Measurements from ENCODE around the gene KCNQ1OT1. TPM values are rescaled to one million over a fixed set of nuclear protein-coding genes. Genes with fewer than 3 reads are reported as not detected.

Gene KCNQ1OT1
- total and polyA plus RNA-seq, 4 donors, result 0.65 to 9.8 (median 4.0) TPM

- no peak for DNase-seq (ENCODE audit: low read depth in 4 of 6, low spot score in 6 of 6)
- H3K4me3 ChIP-seq (ENCODE audit: low read depth, low read length), result no peak overlapping the region
- no peak overlapping the region for H3K27ac ChIP-seq (ENCODE audit: low read depth, low read length)
- no peaks in the 10 kb centered on the region for H3K4me1 ChIP-seq (ENCODE audit: control insufficient read depth, insufficient read depth, low read length)
- no peaks in the 10 kb centered on the region for H3K36me3 ChIP-seq (ENCODE audit: control insufficient read depth, insufficient read depth, low read length)
- WGBS (ENCODE audit: insufficient coverage), result no CpG with 5 or more reads among the region's 1 CpG
- no peaks in the 10 kb centered on the region for H3K27me3 ChIP-seq (ENCODE audit: control insufficient read depth, insufficient read depth, low read length)
- peaks cover 18% of the 10 kb centered on the region for H3K9me3 ChIP-seq (ENCODE audit: control insufficient read depth, insufficient read depth, low read length)
Observed at GRCh38 chr11:2630679-2631078, 69.1 kb downstream of the KCNQ1OT1 start.

- Histone ChIP-seq H3K9me3 (ENCODE audit: control insufficient read depth, insufficient read depth, low read length) (peaks cover 3% of the 10 kb centered on the region), H3K36me3 (ENCODE audit: control insufficient read depth, insufficient read depth, low read length) (no peaks in the 10 kb centered on the region), H3K4me3 (ENCODE audit: low read depth, low read length) (no peak overlapping the region), H3K27me3 (ENCODE audit: control insufficient read depth, insufficient read depth, low read length) (no peaks in the 10 kb centered on the region), H3K4me1 (ENCODE audit: control insufficient read depth, insufficient read depth, low read length) (no peaks in the 10 kb centered on the region), H3K27ac (ENCODE audit: low read depth, low read length) (no peak overlapping the region)
- no peak for DNase-seq (ENCODE audit: low read depth in 4 of 6, low spot score in 6 of 6)
- WGBS (ENCODE audit: insufficient coverage), result no CpG with 5 or more reads among the region's 3 CpGs
Observed at GRCh38 chr11:2625183-2625582, 74.6 kb downstream of the KCNQ1OT1 start.

GRCh38 chr11:2621894-2622293 lies 77.9 kb downstream of the KCNQ1OT1 start:
- Histone ChIP-seq H3K9me3 (ENCODE audit: control insufficient read depth, insufficient read depth, low read length) (no peaks in the 10 kb centered on the region), H3K36me3 (ENCODE audit: control insufficient read depth, insufficient read depth, low read length) (no peaks in the 10 kb centered on the region), H3K4me1 (ENCODE audit: control insufficient read depth, insufficient read depth, low read length) (no peaks in the 10 kb centered on the region), H3K4me3 (ENCODE audit: low read depth, low read length) (no peak overlapping the region), H3K27me3 (ENCODE audit: control insufficient read depth, insufficient read depth, low read length) (no peaks in the 10 kb centered on the region), H3K27ac (ENCODE audit: low read depth, low read length) (no peak overlapping the region)
- no CpG with 5 or more reads among the region's 3 CpGs for WGBS (ENCODE audit: insufficient coverage)
- DNase-seq (ENCODE audit: low read depth in 4 of 6, low spot score in 6 of 6), result no peak

GRCh38 chr11:2612884-2613571 lies 86.8 kb downstream of the KCNQ1OT1 start:
- Histone ChIP-seq H3K36me3 (ENCODE audit: control insufficient read depth, insufficient read depth, low read length) (no peaks in the 10 kb centered on the region), H3K27me3 (ENCODE audit: control insufficient read depth, insufficient read depth, low read length) (no peaks in the 10 kb centered on the region), H3K4me1 (ENCODE audit: control insufficient read depth, insufficient read depth, low read length) (no peaks in the 10 kb centered on the region), H3K9me3 (ENCODE audit: control insufficient read depth, insufficient read depth, low read length) (peaks cover 4% of the 10 kb centered on the region), H3K27ac (ENCODE audit: low read depth, low read length) (no peak overlapping the region), H3K4me3 (ENCODE audit: low read depth, low read length) (no peak overlapping the region)
- no CpG with 5 or more reads among the region's 4 CpGs for WGBS (ENCODE audit: insufficient coverage)
- peak in 1 of 6 donors; percentile 8 for DNase-seq (ENCODE audit: low read depth in 4 of 6, low spot score in 6 of 6)

GRCh38 chr11:2609345-2609744 lies 90.4 kb downstream of the KCNQ1OT1 start:
- H3K4me1 ChIP-seq (ENCODE audit: control insufficient read depth, insufficient read depth, low read length), result no peaks in the 10 kb centered on the region
- H3K9me3 ChIP-seq (ENCODE audit: control insufficient read depth, insufficient read depth, low read length), result peaks cover 2% of the 10 kb centered on the region
- no peak overlapping the region for H3K4me3 ChIP-seq (ENCODE audit: low read depth, low read length)
- WGBS (ENCODE audit: insufficient coverage), result no CpG with 5 or more reads among the region's 2 CpGs
- no peaks in the 10 kb centered on the region for H3K27me3 ChIP-seq (ENCODE audit: control insufficient read depth, insufficient read depth, low read length)
- no peak for DNase-seq (ENCODE audit: low read depth in 4 of 6, low spot score in 6 of 6)
- no peaks in the 10 kb centered on the region for H3K36me3 ChIP-seq (ENCODE audit: control insufficient read depth, insufficient read depth, low read length)
- no peak overlapping the region for H3K27ac ChIP-seq (ENCODE audit: low read depth, low read length)

- no peaks in the 10 kb centered on the region for H3K27me3 ChIP-seq (ENCODE audit: control insufficient read depth, insufficient read depth, low read length)
- peaks cover 2% of the 10 kb centered on the region for H3K9me3 ChIP-seq (ENCODE audit: control insufficient read depth, insufficient read depth, low read length)
- no peak overlapping the region for H3K27ac ChIP-seq (ENCODE audit: low read depth, low read length)
- H3K4me1 ChIP-seq (ENCODE audit: control insufficient read depth, insufficient read depth, low read length), result no peaks in the 10 kb centered on the region
- H3K36me3 ChIP-seq (ENCODE audit: control insufficient read depth, insufficient read depth, low read length), result no peaks in the 10 kb centered on the region
- no peak overlapping the region for H3K4me3 ChIP-seq (ENCODE audit: low read depth, low read length)
- DNase-seq (ENCODE audit: low read depth in 4 of 6, low spot score in 6 of 6), result no peak
- 56% methylated on average over 5 of the region's 8 CpGs for WGBS (ENCODE audit: insufficient coverage)
Observed at GRCh38 chr11:2599561-2600189, 100.1 kb downstream of the KCNQ1OT1 start.

GRCh38 chr11:2595204-2595603 lies 104.6 kb downstream of the KCNQ1OT1 start:
- WGBS (ENCODE audit: insufficient coverage), result 100% methylated on average over 2 of the region's 3 CpGs
- Histone ChIP-seq H3K27ac (ENCODE audit: low read depth, low read length) (no peak overlapping the region), H3K36me3 (ENCODE audit: control insufficient read depth, insufficient read depth, low read length) (no peaks in the 10 kb centered on the region), H3K4me1 (ENCODE audit: control insufficient read depth, insufficient read depth, low read length) (peaks cover 23% of the 10 kb centered on the region), H3K9me3 (ENCODE audit: control insufficient read depth, insufficient read depth, low read length) (peaks cover 2% of the 10 kb centered on the region), H3K27me3 (ENCODE audit: control insufficient read depth, insufficient read depth, low read length) (no peaks in the 10 kb centered on the region), H3K4me3 (ENCODE audit: low read depth, low read length) (no peak overlapping the region)
- DNase-seq (ENCODE audit: low read depth in 4 of 6, low spot score in 6 of 6), result no peak

- peaks cover 2% of the 10 kb centered on the region for H3K9me3 ChIP-seq (ENCODE audit: control insufficient read depth, insufficient read depth, low read length)
- H3K27ac ChIP-seq (ENCODE audit: low read depth, low read length), result no peak overlapping the region
- no peak overlapping the region for H3K4me3 ChIP-seq (ENCODE audit: low read depth, low read length)
- peaks cover 32% of the 10 kb centered on the region for H3K4me1 ChIP-seq (ENCODE audit: control insufficient read depth, insufficient read depth, low read length)
- no CpG with 5 or more reads among the region's 1 CpG for WGBS (ENCODE audit: insufficient coverage)
- peaks cover 3% of the 10 kb centered on the region for H3K36me3 ChIP-seq (ENCODE audit: control insufficient read depth, insufficient read depth, low read length)
- DNase-seq (ENCODE audit: low read depth in 4 of 6, low spot score in 6 of 6), result no peak
- H3K27me3 ChIP-seq (ENCODE audit: control insufficient read depth, insufficient read depth, low read length), result no peaks in the 10 kb centered on the region
Observed at GRCh38 chr11:2594267-2594666, 105.5 kb downstream of the KCNQ1OT1 start.

- Histone ChIP-seq H3K27ac (ENCODE audit: low read depth, low read length) (no peak overlapping the region), H3K27me3 (ENCODE audit: control insufficient read depth, insufficient read depth, low read length) (no peaks in the 10 kb centered on the region), H3K4me3 (ENCODE audit: low read depth, low read length) (no peak overlapping the region), H3K9me3 (ENCODE audit: control insufficient read depth, insufficient read depth, low read length) (peaks cover 2% of the 10 kb centered on the region), H3K36me3 (ENCODE audit: control insufficient read depth, insufficient read depth, low read length) (peaks cover 4% of the 10 kb centered on the region), H3K4me1 (ENCODE audit: control insufficient read depth, insufficient read depth, low read length) (peaks cover 37% of the 10 kb centered on the region)
- 93% methylated on average over 15 of the region's 15 CpGs for WGBS (ENCODE audit: insufficient coverage)
- no peak for DNase-seq (ENCODE audit: low read depth in 4 of 6, low spot score in 6 of 6)
Observed at GRCh38 chr11:2593393-2593950, 106.3 kb downstream of the KCNQ1OT1 start.
